GM12878 (cell line): Measurements from ENCODE around the gene BOD1L2. TPM values are rescaled to one million over a fixed set of nuclear protein-coding genes. Genes with fewer than 3 reads are reported as not detected.

Experiments
- ATAC-seq: fragments of 200-7000 bp; cut with Tn5 transposase; 3 replicates; pipeline ENCODE4 v1.9.1; 2020; ENCODE audit warnings: mild to moderate bottlenecking, moderate library complexity
- BruUV-seq: library from RNA; stranded (reverse); fragments of 400-500 nt; replicated peaks from 2 replicates; lab custom pipeline; 2021; lab: Mats Ljungman, UMichigan
- CTCF ChIA-PET: fragments of 300-600 bp; sonication (Branson Sonifier 250); formaldehyde crosslinking; extraction: SDS; loops from one replicate; lab custom pipeline; 2021; ENCODE audit warnings: inconsistent platforms; lab: Yijun Ruan, JAX
- POLR2A ChIA-PET: fragments of 350-600 bp; formaldehyde crosslinking; extraction: SDS; loops from one replicate; lab custom pipeline; 2021; ENCODE audit warnings: inconsistent platforms; lab: Charles Lee
- RAD21 ChIA-PET: fragments of 300-600 bp; sonication (Branson Sonifier 250); formaldehyde crosslinking; loops from one replicate; lab custom pipeline; 2023; ENCODE audit warnings: antibody characterized with exemption; ENCODE audit not compliant: unreplicated experiment; lab: Charles Lee
- SMC1A ChIA-PET: fragments of 300-600 bp; sonication (Branson Sonifier 250); formaldehyde crosslinking; loops from one replicate; lab custom pipeline; 2023; ENCODE audit not compliant: unreplicated experiment, uncharacterized antibody; lab: Charles Lee
- DNase-seq: peaks from one replicate; pipeline ENCODE4 v3.0.0-alpha.2; 2011; ENCODE audit warnings: low read depth, low spot score
- FAIRE-seq: peaks from 3 replicates; lab custom pipeline; 2011; peaks lifted over from hg19 to GRCh38; lab: Jason Lieb, UNC
- H2AFZ ChIP-seq: 2 replicates; pipeline ENCODE4 v1.6.0; 2011; ENCODE audit warnings: low read depth, low read length, control low read depth; ENCODE audit not compliant: control insufficient read depth
- H3K27ac ChIP-seq: 2 replicates; pipeline ENCODE4 v1.5.1; 2011; ENCODE audit warnings: control low read depth; ENCODE audit not compliant: control insufficient read depth, insufficient read depth
- H3K27me3 ChIP-seq, 2 experiments: replicated peaks in 1 of 2; 2 replicates each; pipeline versions ENCODE4 v1.6.0 to v1.6.1; 2011; ENCODE audit warnings: low read length in 1 of 2; ENCODE audit not compliant: control insufficient read depth in 2 of 2, insufficient read depth in 2 of 2
- H3K36me3 ChIP-seq, 2 experiments: 2 replicates each; pipeline ENCODE4 v1.5.1; 2011; ENCODE audit warnings: low read length in 1 of 2; ENCODE audit not compliant: control insufficient read depth in 2 of 2, insufficient read depth in 2 of 2
- H3K4me1 ChIP-seq: 2 replicates; pipeline ENCODE4 v1.6.1; 2011; ENCODE audit warnings: mild to moderate bottlenecking, low read length, moderate library complexity, mixed read lengths; ENCODE audit not compliant: control insufficient read depth, insufficient read depth
- H3K4me2 ChIP-seq: 2 replicates; pipeline ENCODE4 v1.6.0; 2011; ENCODE audit warnings: control low read depth; ENCODE audit not compliant: control insufficient read depth, insufficient read depth
- H3K4me3 ChIP-seq: fragments of 200-600 bp; sonication (generic); 2 replicates; pipeline ENCODE4 v1.5.1; 2016
- H3K79me2 ChIP-seq: 2 replicates; pipeline ENCODE4 v1.6.0; 2011; ENCODE audit warnings: low read length; ENCODE audit not compliant: control insufficient read depth, insufficient read depth
- H3K9ac ChIP-seq: 2 replicates; pipeline ENCODE4 v1.8.0; 2011; ENCODE audit warnings: low read length, control low read depth, mixed read lengths; ENCODE audit not compliant: control insufficient read depth, insufficient read depth
- H3K9me3 ChIP-seq: replicated peaks from 3 replicates; pipeline ENCODE4 v1.5.1; 2011; ENCODE audit warnings: mild to moderate bottlenecking, low read length; ENCODE audit not compliant: control insufficient read depth, insufficient read depth
- H4K20me1 ChIP-seq: 2 replicates; pipeline ENCODE4 v1.6.0; 2011; ENCODE audit not compliant: control insufficient read depth, insufficient read depth
- BMI1 ChIP-seq: fragments of 450-650 bp; IDR thresholded peaks from 2 replicates; pipeline ENCODE4 v1.6.1; 2016; ENCODE audit warnings: mild to moderate bottlenecking, moderate library complexity, borderline replicate concordance
- CHD1 ChIP-seq: IDR thresholded peaks from 2 replicates; pipeline ENCODE4 v1.6.1; 2012; ENCODE audit warnings: low read depth, low read length, improper control_type of control experiment
- EGR1 ChIP-seq, 2 experiments: IDR thresholded peaks; 1 replicate in 1 of 2; 2 replicates in 1 of 2; pipeline ENCODE4 v1.6.1; 2011 to 2012; ENCODE audit warnings: low read depth in 2 of 2, low read length in 2 of 2, borderline replicate concordance in 1 of 2, mild to moderate bottlenecking in 1 of 2, moderate library complexity in 1 of 2
- LARP7 ChIP-seq: fragments of 450-650 bp; IDR thresholded peaks from 2 replicates; pipeline ENCODE4 v1.6.1; 2017; ENCODE audit warnings: mild to moderate bottlenecking
- POU2F2 ChIP-seq: IDR thresholded peaks from 3 replicates; pipeline ENCODE4 v1.6.1; 2011; ENCODE audit warnings: low read depth, mild to moderate bottlenecking, low read length, borderline replicate concordance
- STAT1 ChIP-seq: fragments of 450-650 bp; conservative IDR thresholded peaks from 2 replicates; pipeline ENCODE4 v1.6.1; 2014; ENCODE audit warnings: antibody characterized with exemption, mild to moderate bottlenecking
- TCF7 ChIP-seq: IDR thresholded peaks from 2 replicates; pipeline ENCODE4 v1.6.1; 2014; ENCODE audit warnings: antibody characterized with exemption, borderline replicate concordance
- ZNF622 ChIP-seq: fragments of 450-650 bp; IDR thresholded peaks from 2 replicates; pipeline ENCODE4 v1.6.1; 2017; ENCODE audit warnings: mild to moderate bottlenecking, inconsistent platforms
- ZZZ3 ChIP-seq: IDR thresholded peaks from 2 replicates; pipeline ENCODE4 v1.6.1; 2011; ENCODE audit warnings: low read depth; ENCODE audit not compliant: control insufficient read depth, insufficient read length
- WGBS: methylation state at CpG from one replicate; pipeline ENCODE4 v1.1.6; 2016; ENCODE audit warnings: low lambda C conversion rate; ENCODE audit not compliant: insufficient replicate concordance, insufficient coverage; ENCODE audit errors: missing lambda C conversion rate; 5-methylcytosine and 5-hydroxymethylcytosine counted together
- in situ Hi-C: fragments of 300-500 bp; cut with MboI; formaldehyde crosslinking; loops from 9 replicates; pipeline ENCODE4 v1.14.3; 2018; ENCODE audit warnings: mixed read lengths
- intact Hi-C: fragments of 100-400 bp; cut with micrococcal nuclease; formaldehyde crosslinking; loops from one replicate; pipeline ENCODE4 v1.14.2; 2022; ENCODE audit not compliant: unreplicated experiment
- polyA plus RNA-seq, 11 experiments: library from polyadenylated mRNA; depleted of rRNA in 4 of 11; unstranded in 6 of 11; stranded (reverse) in 5 of 11; fragments of >200 nt; fragmentation: Nextera tagmentation in 4 of 11; fragmentation: Illumina TruSeq in 1 of 11; extraction: Ambion mirVana in 4 of 11; extraction: Trizol in 1 of 11; gene quantifications; 1 replicate in 1 of 11; 2 replicates in 10 of 11; pipeline versions ENCODE4 v1.2.1 to v1.2.3, GENCODE V29; 2011 to 2016; ENCODE audit warnings: inconsistent platforms in 2 of 11, missing spikeins in 2 of 11, low read depth in 1 of 11
- total RNA-seq, 4 experiments: library from RNA; depleted of rRNA in 3 of 4; stranded (reverse); fragments of >200 nt in 3 of 4; fragmentation: Illumina TruSeq in 1 of 4; extraction: Trizol in 1 of 4; gene quantifications; 2 replicates each; pipeline versions ENCODE4 v1.2.1 to v1.2.3, GENCODE V29; 2013 to 2021
- TF ChIP-seq, protein P1 (sequence below): IDR thresholded peaks from 2 replicates; pipeline ENCODE4 v1.6.1; 2011; ENCODE audit warnings: mild to moderate bottlenecking, low read depth, low read length, moderate library complexity; ENCODE audit not compliant: insufficient replicate concordance
- TF ChIP-seq, protein P2 (sequence below): fragments of 450-650 bp; IDR thresholded peaks from 2 replicates; pipeline ENCODE4 v1.6.1; 2018; ENCODE audit warnings: mild to moderate bottlenecking, low read depth, moderate library complexity; ENCODE audit not compliant: partially characterized antibody
- TF ChIP-seq, protein P3 (sequence below): IDR thresholded peaks from 2 replicates; pipeline ENCODE4 v1.6.1; 2011; ENCODE audit warnings: low read depth, low read length, improper control_type of control experiment, borderline replicate concordance
- TF ChIP-seq, protein P4 (sequence below): fragments of 450-650 bp; IDR thresholded peaks from 2 replicates; pipeline ENCODE4 v1.6.1; 2016; ENCODE audit warnings: mild to moderate bottlenecking, moderate library complexity, borderline replicate concordance
- TF ChIP-seq, protein P5 (sequence below): fragments of 450-650 bp; IDR thresholded peaks from 2 replicates; pipeline ENCODE4 v1.6.1; 2017; ENCODE audit warnings: mild to moderate bottlenecking

The BOD1L2 gene
- total and polyA plus RNA-seq, 10 of the 15 experiments (the other 5 are each of a cell fraction or from before 2014, with no cell fraction given): not detected

DNA sequence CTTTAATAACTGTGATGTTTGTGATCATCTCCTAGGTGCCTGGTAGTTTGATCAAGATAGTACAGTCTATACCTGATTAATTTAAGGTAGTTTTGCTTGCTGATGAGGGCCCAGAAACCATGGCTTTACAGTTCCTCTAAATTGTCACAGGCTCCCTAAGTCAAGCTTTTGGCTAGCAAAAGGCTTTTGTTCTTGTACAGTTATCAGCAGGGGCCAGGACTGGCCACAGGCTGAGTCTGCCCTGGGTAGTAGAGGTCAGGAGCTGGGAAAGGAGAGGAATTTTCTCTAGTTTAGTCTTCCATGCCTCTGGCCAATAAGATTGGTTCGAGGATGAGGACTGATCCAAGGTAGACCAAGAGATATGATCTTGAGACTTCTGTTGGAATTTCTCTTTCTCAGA, 3.6 kb upstream of the BOD1L2 start:
- Histone ChIP-seq H3K27ac (no peak overlapping the region), H3K4me2 (no peak overlapping the region), H3K4me1 (no peaks in the 10 kb centered on the region), H3K9me3 (no peaks in the 10 kb centered on the region; the same call in 2 of the 3 replicates), H4K20me1 (no peaks in the 10 kb centered on the region), H3K27me3 (no peaks in the 10 kb centered on the region), H3K4me3 (no peak overlapping the region), H2AFZ (no peak overlapping the region), H3K36me3 (no peaks in the 10 kb centered on the region), H3K79me2 (no peaks in the 10 kb centered on the region), H3K9ac (no peak overlapping the region)
- intact Hi-C loops (no loop called here), in situ Hi-C loops (no loop called here)
- ATAC-seq (no peak), DNase-seq (no peak), FAIRE-seq (no peak)
- WGBS: 0% methylated on average over 1 of the region's 1 CpG
- RAD21 ChIA-PET: no interaction called here
- CTCF ChIA-PET: no interaction called here
- POLR2A ChIA-PET: no interaction called here
- BruUV-seq: no TSS peak
- SMC1A ChIA-PET: no interaction called here
- TF ChIP-seq ZZZ3: no peak
- no peak for TF ChIP-seq CHD1
- TF ChIP-seq, protein P1, sequence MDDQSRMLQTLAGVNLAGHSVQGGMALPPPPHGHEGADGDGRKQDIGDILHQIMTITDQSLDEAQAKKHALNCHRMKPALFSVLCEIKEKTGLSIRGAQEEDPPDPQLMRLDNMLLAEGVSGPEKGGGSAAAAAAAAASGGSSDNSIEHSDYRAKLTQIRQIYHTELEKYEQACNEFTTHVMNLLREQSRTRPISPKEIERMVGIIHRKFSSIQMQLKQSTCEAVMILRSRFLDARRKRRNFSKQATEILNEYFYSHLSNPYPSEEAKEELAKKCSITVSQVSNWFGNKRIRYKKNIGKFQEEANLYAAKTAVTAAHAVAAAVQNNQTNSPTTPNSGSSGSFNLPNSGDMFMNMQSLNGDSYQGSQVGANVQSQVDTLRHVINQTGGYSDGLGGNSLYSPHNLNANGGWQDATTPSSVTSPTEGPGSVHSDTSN: no peak
- no peak for TF ChIP-seq BMI1
- TF ChIP-seq, protein P2, sequence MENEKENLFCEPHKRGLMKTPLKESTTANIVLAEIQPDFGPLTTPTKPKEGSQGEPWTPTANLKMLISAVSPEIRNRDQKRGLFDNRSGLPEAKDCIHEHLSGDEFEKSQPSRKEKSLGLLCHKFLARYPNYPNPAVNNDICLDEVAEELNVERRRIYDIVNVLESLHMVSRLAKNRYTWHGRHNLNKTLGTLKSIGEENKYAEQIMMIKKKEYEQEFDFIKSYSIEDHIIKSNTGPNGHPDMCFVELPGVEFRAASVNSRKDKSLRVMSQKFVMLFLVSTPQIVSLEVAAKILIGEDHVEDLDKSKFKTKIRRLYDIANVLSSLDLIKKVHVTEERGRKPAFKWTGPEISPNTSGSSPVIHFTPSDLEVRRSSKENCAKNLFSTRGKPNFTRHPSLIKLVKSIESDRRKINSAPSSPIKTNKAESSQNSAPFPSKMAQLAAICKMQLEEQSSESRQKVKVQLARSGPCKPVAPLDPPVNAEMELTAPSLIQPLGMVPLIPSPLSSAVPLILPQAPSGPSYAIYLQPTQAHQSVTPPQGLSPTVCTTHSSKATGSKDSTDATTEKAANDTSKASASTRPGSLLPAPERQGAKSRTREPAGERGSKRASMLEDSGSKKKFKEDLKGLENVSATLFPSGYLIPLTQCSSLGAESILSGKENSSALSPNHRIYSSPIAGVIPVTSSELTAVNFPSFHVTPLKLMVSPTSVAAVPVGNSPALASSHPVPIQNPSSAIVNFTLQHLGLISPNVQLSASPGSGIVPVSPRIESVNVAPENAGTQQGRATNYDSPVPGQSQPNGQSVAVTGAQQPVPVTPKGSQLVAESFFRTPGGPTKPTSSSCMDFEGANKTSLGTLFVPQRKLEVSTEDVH: no peak
- TF ChIP-seq TCF7: no peak
- TF ChIP-seq EGR1 (IDR thresholded peaks at IDR 0.05; ENCODE audit: borderline replicate concordance in 1 of 2, low read depth in 2 of 2, low read length in 2 of 2): no peak
- TF ChIP-seq ZNF622: no peak
- no peak for TF ChIP-seq STAT1
- TF ChIP-seq, protein P3, sequence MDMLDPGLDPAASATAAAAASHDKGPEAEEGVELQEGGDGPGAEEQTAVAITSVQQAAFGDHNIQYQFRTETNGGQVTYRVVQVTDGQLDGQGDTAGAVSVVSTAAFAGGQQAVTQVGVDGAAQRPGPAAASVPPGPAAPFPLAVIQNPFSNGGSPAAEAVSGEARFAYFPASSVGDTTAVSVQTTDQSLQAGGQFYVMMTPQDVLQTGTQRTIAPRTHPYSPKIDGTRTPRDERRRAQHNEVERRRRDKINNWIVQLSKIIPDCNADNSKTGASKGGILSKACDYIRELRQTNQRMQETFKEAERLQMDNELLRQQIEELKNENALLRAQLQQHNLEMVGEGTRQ: no peak
- TF ChIP-seq, protein P4, sequence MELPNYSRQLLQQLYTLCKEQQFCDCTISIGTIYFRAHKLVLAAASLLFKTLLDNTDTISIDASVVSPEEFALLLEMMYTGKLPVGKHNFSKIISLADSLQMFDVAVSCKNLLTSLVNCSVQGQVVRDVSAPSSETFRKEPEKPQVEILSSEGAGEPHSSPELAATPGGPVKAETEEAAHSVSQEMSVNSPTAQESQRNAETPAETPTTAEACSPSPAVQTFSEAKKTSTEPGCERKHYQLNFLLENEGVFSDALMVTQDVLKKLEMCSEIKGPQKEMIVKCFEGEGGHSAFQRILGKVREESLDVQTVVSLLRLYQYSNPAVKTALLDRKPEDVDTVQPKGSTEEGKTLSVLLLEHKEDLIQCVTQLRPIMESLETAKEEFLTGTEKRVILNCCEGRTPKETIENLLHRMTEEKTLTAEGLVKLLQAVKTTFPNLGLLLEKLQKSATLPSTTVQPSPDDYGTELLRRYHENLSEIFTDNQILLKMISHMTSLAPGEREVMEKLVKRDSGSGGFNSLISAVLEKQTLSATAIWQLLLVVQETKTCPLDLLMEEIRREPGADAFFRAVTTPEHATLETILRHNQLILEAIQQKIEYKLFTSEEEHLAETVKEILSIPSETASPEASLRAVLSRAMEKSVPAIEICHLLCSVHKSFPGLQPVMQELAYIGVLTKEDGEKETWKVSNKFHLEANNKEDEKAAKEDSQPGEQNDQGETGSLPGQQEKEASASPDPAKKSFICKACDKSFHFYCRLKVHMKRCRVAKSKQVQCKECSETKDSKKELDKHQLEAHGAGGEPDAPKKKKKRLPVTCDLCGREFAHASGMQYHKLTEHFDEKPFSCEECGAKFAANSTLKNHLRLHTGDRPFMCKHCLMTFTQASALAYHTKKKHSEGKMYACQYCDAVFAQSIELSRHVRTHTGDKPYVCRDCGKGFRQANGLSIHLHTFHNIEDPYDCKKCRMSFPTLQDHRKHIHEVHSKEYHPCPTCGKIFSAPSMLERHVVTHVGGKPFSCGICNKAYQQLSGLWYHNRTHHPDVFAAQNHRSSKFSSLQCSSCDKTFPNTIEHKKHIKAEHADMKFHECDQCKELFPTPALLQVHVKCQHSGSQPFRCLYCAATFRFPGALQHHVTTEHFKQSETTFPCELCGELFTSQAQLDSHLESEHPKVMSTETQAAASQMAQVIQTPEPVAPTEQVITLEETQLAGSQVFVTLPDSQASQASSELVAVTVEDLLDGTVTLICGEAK: no peak
- no peak for TF ChIP-seq POU2F2
- TF ChIP-seq LARP7: no peak
- TF ChIP-seq, protein P5, sequence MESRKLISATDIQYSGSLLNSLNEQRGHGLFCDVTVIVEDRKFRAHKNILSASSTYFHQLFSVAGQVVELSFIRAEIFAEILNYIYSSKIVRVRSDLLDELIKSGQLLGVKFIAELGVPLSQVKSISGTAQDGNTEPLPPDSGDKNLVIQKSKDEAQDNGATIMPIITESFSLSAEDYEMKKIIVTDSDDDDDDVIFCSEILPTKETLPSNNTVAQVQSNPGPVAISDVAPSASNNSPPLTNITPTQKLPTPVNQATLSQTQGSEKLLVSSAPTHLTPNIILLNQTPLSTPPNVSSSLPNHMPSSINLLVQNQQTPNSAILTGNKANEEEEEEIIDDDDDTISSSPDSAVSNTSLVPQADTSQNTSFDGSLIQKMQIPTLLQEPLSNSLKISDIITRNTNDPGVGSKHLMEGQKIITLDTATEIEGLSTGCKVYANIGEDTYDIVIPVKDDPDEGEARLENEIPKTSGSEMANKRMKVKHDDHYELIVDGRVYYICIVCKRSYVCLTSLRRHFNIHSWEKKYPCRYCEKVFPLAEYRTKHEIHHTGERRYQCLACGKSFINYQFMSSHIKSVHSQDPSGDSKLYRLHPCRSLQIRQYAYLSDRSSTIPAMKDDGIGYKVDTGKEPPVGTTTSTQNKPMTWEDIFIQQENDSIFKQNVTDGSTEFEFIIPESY: no peak
